ENCODE data around the gene SEZ6L.
"Not testable (repeated sequence)": the region's sequence is repeated elsewhere in the genome, so short reads cannot be mapped to it uniquely, and the experiment has no call there.

Gene SEZ6L

GRCh38 chr22:26401726-26402125, 232.5 kb downstream of the SEZ6L start:
- DNase-seq: no peak
- Mint-ChIP-seq H3K27me3 (peaks cover 10% of the 10 kb centered on the region), H3K4me1 (ENCODE audit: low read depth) (peaks cover 11% of the 10 kb centered on the region), H3K9me3 (no peaks in the 10 kb centered on the region), H3K4me3 (no peak overlapping the region), H3K27ac (no peak overlapping the region), H3K36me3 (ENCODE audit: low read depth) (no peaks in the 10 kb centered on the region)

- no peaks in the 10 kb centered on the region for H3K9me3 Mint-ChIP-seq
- no peak overlapping the region for H3K27ac Mint-ChIP-seq
- no peaks in the 10 kb centered on the region for H3K36me3 Mint-ChIP-seq (ENCODE audit: low read depth)
- H3K4me3 Mint-ChIP-seq: no peak overlapping the region
- DNase-seq: no peak
- peaks cover 13% of the 10 kb centered on the region for H3K27me3 Mint-ChIP-seq
- peaks cover 9% of the 10 kb centered on the region for H3K4me1 Mint-ChIP-seq (ENCODE audit: low read depth)
Observed at GRCh38 chr22:26404851-26405421, 235.7 kb downstream of the SEZ6L start.

GRCh38 chr22:26406118-26406517, 236.9 kb downstream of the SEZ6L start:
- no peak overlapping the region for H3K4me3 Mint-ChIP-seq

GRCh38 chr22:26408562-26409220, 239.4 kb downstream of the SEZ6L start:
- H3K4me1 Mint-ChIP-seq (ENCODE audit: low read depth); H3K36me3 Mint-ChIP-seq (ENCODE audit: low read depth); DNase-seq: not testable (repeated sequence)

More at GRCh38 chr22:26406118-26406517, 236.9 kb downstream of the SEZ6L start:
- DNase-seq: no peak
- H3K4me1 Mint-ChIP-seq (ENCODE audit: low read depth): peaks cover 9% of the 10 kb centered on the region
- H3K27me3 Mint-ChIP-seq: peaks cover 13% of the 10 kb centered on the region
- no peak overlapping the region for H3K27ac Mint-ChIP-seq
- no peaks in the 10 kb centered on the region for H3K36me3 Mint-ChIP-seq (ENCODE audit: low read depth)
- no peaks in the 10 kb centered on the region for H3K9me3 Mint-ChIP-seq

GRCh38 chr22:26409719-26410335, 240.6 kb downstream of the SEZ6L start:
- peaks cover 3% of the 10 kb centered on the region for H3K27me3 Mint-ChIP-seq

More at GRCh38 chr22:26408562-26409220, 239.4 kb downstream of the SEZ6L start:
- H3K4me3 Mint-ChIP-seq, H3K27ac Mint-ChIP-seq, H3K9me3 Mint-ChIP-seq: not testable (repeated sequence)
- H3K27me3 Mint-ChIP-seq: peaks cover 11% of the 10 kb centered on the region

GRCh38 chr22:26410386-26410785, 241.1 kb downstream of the SEZ6L start:
- peaks cover 2% of the 10 kb centered on the region for H3K27me3 Mint-ChIP-seq
- no peak for DNase-seq
- H3K36me3 Mint-ChIP-seq (ENCODE audit: low read depth): no peaks in the 10 kb centered on the region
- H3K4me1 Mint-ChIP-seq (ENCODE audit: low read depth): no peaks in the 10 kb centered on the region
- no peaks in the 10 kb centered on the region for H3K9me3 Mint-ChIP-seq
- H3K4me3 Mint-ChIP-seq: no peak overlapping the region
- H3K27ac Mint-ChIP-seq: no peak overlapping the region

More at GRCh38 chr22:26409719-26410335, 240.6 kb downstream of the SEZ6L start:
- Mint-ChIP-seq H3K36me3 (ENCODE audit: low read depth) (no peaks in the 10 kb centered on the region), H3K9me3 (no peaks in the 10 kb centered on the region), H3K4me3 (no peak overlapping the region), H3K27ac (no peak overlapping the region), H3K4me1 (ENCODE audit: low read depth) (peaks cover 1% of the 10 kb centered on the region)
- no peak for DNase-seq

- Mint-ChIP-seq H3K27ac (no peak overlapping the region), H3K4me3 (no peak overlapping the region), H3K9me3 (no peaks in the 10 kb centered on the region), H3K4me1 (ENCODE audit: low read depth) (no peaks in the 10 kb centered on the region), H3K36me3 (ENCODE audit: low read depth) (no peaks in the 10 kb centered on the region), H3K27me3 (peaks cover 2% of the 10 kb centered on the region)
- DNase-seq: no peak
Observed at GRCh38 chr22:26414347-26414746, 245.1 kb downstream of the SEZ6L start.

- H3K36me3 Mint-ChIP-seq (ENCODE audit: low read depth): no peaks in the 10 kb centered on the region
- H3K27me3 Mint-ChIP-seq: peaks cover 8% of the 10 kb centered on the region
- no peak overlapping the region for H3K4me3 Mint-ChIP-seq
- no peaks in the 10 kb centered on the region for H3K4me1 Mint-ChIP-seq (ENCODE audit: low read depth)
- no peaks in the 10 kb centered on the region for H3K9me3 Mint-ChIP-seq
- no peak for DNase-seq
- H3K27ac Mint-ChIP-seq: no peak overlapping the region
Observed at GRCh38 chr22:26416256-26416655, 247.0 kb downstream of the SEZ6L start.

GRCh38 chr22:26416670-26417276, 247.5 kb downstream of the SEZ6L start:
- peaks cover 12% of the 10 kb centered on the region for H3K27me3 Mint-ChIP-seq
- H3K36me3 Mint-ChIP-seq (ENCODE audit: low read depth): no peaks in the 10 kb centered on the region
- H3K9me3 Mint-ChIP-seq: no peaks in the 10 kb centered on the region
- no peak overlapping the region for H3K4me3 Mint-ChIP-seq
- H3K4me1 Mint-ChIP-seq (ENCODE audit: low read depth): no peaks in the 10 kb centered on the region
- H3K27ac Mint-ChIP-seq: no peak overlapping the region
- DNase-seq: no peak

GRCh38 chr22:26417406-26417805, 248.1 kb downstream of the SEZ6L start:
- no peaks in the 10 kb centered on the region for H3K9me3 Mint-ChIP-seq
- no peak overlapping the region for H3K27ac Mint-ChIP-seq
- DNase-seq: no peak
- H3K27me3 Mint-ChIP-seq: peaks cover 13% of the 10 kb centered on the region
- no peak overlapping the region for H3K4me3 Mint-ChIP-seq
- no peaks in the 10 kb centered on the region for H3K36me3 Mint-ChIP-seq (ENCODE audit: low read depth)
- no peaks in the 10 kb centered on the region for H3K4me1 Mint-ChIP-seq (ENCODE audit: low read depth)

- peaks cover 17% of the 10 kb centered on the region for H3K27me3 Mint-ChIP-seq
Observed at GRCh38 chr22:26418620-26419019, 249.4 kb downstream of the SEZ6L start.

GRCh38 chr22:26426924-26427323, 257.7 kb downstream of the SEZ6L start:
- peaks cover 39% of the 10 kb centered on the region for H3K4me1 Mint-ChIP-seq (ENCODE audit: low read depth)
- H3K27ac Mint-ChIP-seq: peak overlapping the region; percentile 35
- H3K9me3 Mint-ChIP-seq: peaks cover 8% of the 10 kb centered on the region
- H3K27me3 Mint-ChIP-seq: peaks cover 8% of the 10 kb centered on the region
- DNase-seq: no peak
- peaks cover 8% of the 10 kb centered on the region for H3K36me3 Mint-ChIP-seq (ENCODE audit: low read depth)
- peak overlapping the region; percentile 27 for H3K4me3 Mint-ChIP-seq

More at GRCh38 chr22:26418620-26419019, 249.4 kb downstream of the SEZ6L start:
- Mint-ChIP-seq H3K27ac (no peak overlapping the region), H3K4me3 (no peak overlapping the region), H3K4me1 (ENCODE audit: low read depth) (no peaks in the 10 kb centered on the region), H3K9me3 (peaks cover 6% of the 10 kb centered on the region), H3K36me3 (ENCODE audit: low read depth) (no peaks in the 10 kb centered on the region)
- DNase-seq: no peak

- Mint-ChIP-seq H3K27ac (peak within 1 kb of the TSS; percentile 99), H3K27me3 (peaks cover 5% of the 10 kb centered on the region), H3K4me1 (ENCODE audit: low read depth) (peaks cover 49% of the 10 kb centered on the region), H3K9me3 (peaks cover under 1% of the 10 kb centered on the region), H3K4me3 (peak within 1 kb of the TSS; percentile 91), H3K36me3 (ENCODE audit: low read depth) (peaks cover 20% of the 10 kb centered on the region)
- peak; percentile 89 for DNase-seq
Observed at GRCh38 chr22:26428515-26429457, 259.5 kb downstream of the SEZ6L start, which contains the start of gene ASPHD2. TSS of gene ASPHD2 (plus strand) at chr22:26429260. CDS start at chr22:26433616, 4,356 bp downstream.

Data from activated T-cell treated with anti-CD3 and anti-CD28 coated beads, Interleukin-2, amount 50 U/mL, for 24 hours (primary cell).